CD8-positive, alpha-beta memory T cell (primary cell): ENCODE data around the gene MDGA2. TPM values are rescaled to one million over a fixed set of nuclear protein-coding genes. Genes with fewer than 3 reads are reported as not detected.

Source experiments
- CTCF ChIA-PET: fragments of 350-600 bp; sonication (Branson Sonifier 250); formaldehyde crosslinking; loops from one replicate; lab custom pipeline; 2021; ENCODE audit warnings: antibody characterized with exemption; lab: Charles Lee
- POLR2A ChIA-PET: fragments of 350-600 bp; sonication (Branson Sonifier 250); formaldehyde crosslinking; loops from one replicate; lab custom pipeline; 2021; ENCODE audit warnings: antibody characterized with exemption; lab: Charles Lee
- DNase-seq, 5 donors: peaks; one replicate each; pipeline versions ENCODE4 v3.0.0 to v3.0.0-alpha.2; 2020 to 2022; ENCODE audit warnings: mixed read lengths in 1 of 5
- H3K27ac ChIP-seq: one replicate; pipeline ENCODE4 v1.7.0; 2013; ENCODE audit warnings: low read depth, mild to moderate bottlenecking, low read length, moderate library complexity
- H3K27me3 ChIP-seq: 2 replicates; pipeline ENCODE4 v1.7.0; 2013; ENCODE audit warnings: low read length, mild to moderate bottlenecking; ENCODE audit not compliant: insufficient read depth, poor library complexity, severe bottlenecking
- H3K36me3 ChIP-seq: 2 replicates; pipeline ENCODE4 v1.7.0; 2013; ENCODE audit warnings: mild to moderate bottlenecking, low read length, moderate library complexity; ENCODE audit not compliant: insufficient read depth
- H3K4me1 ChIP-seq: 2 replicates; pipeline ENCODE4 v1.7.0; 2013; ENCODE audit warnings: mild to moderate bottlenecking, low read length, moderate library complexity; ENCODE audit not compliant: insufficient read depth
- H3K4me3 ChIP-seq: 2 replicates; pipeline ENCODE4 v1.7.0; 2013; ENCODE audit warnings: mild to moderate bottlenecking, low read length
- H3K9me3 ChIP-seq: 2 replicates; pipeline ENCODE4 v1.7.0; 2013; ENCODE audit warnings: mild to moderate bottlenecking, low read length
- H3K27ac Mint-ChIP-seq, 8 donors: one replicate each; pipeline ENCODE4 v1.8.0; 2020 to 2021; ENCODE audit warnings: mixed read lengths in 8 of 8, mild to moderate bottlenecking in 6 of 8, inconsistent platforms in 3 of 8, moderate library complexity in 3 of 8
- H3K27me3 Mint-ChIP-seq, 2 donors: one replicate each; pipeline ENCODE4 v1.8.0; 2020 to 2021; ENCODE audit warnings: mixed read lengths in 2 of 2, mild to moderate bottlenecking in 1 of 2, moderate library complexity in 1 of 2
- H3K36me3 Mint-ChIP-seq, 3 donors: one replicate each; pipeline ENCODE4 v1.8.0; 2020 to 2021; ENCODE audit warnings: mixed read lengths in 3 of 3, inconsistent platforms in 1 of 3, mild to moderate bottlenecking in 1 of 3
- H3K4me1 Mint-ChIP-seq, 3 donors: one replicate each; pipeline ENCODE4 v1.8.0; 2020 to 2021; ENCODE audit warnings: mixed read lengths in 3 of 3, inconsistent platforms in 1 of 3, mild to moderate bottlenecking in 1 of 3
- H3K4me3 Mint-ChIP-seq, 7 donors: one replicate each; pipeline ENCODE4 v1.8.0; 2020 to 2021; ENCODE audit warnings: mixed read lengths in 7 of 7, mild to moderate bottlenecking in 6 of 7, moderate library complexity in 4 of 7, inconsistent platforms in 2 of 7
- H3K9me3 Mint-ChIP-seq, 5 donors: one replicate each; pipeline ENCODE4 v1.8.0; 2020 to 2022; ENCODE audit warnings: mixed read lengths in 5 of 5, mild to moderate bottlenecking in 3 of 5, moderate library complexity in 2 of 5, inconsistent platforms in 1 of 5
- polyA plus RNA-seq: library from polyadenylated mRNA; unstranded; fragments of 300-500 nt; fragmentation: Illumina TruSeq; gene quantifications from one replicate; pipeline ENCODE4 v1.2.3, GENCODE V29; 2021
- total RNA-seq, 2 experiments: library from RNA; stranded (reverse); gene quantifications; one replicate each; pipeline ENCODE4 v1.2.3, GENCODE V29; 2021

The MDGA2 gene
- total and polyA plus RNA-seq, 3 experiments from 2014 or later: not detected

DNA sequence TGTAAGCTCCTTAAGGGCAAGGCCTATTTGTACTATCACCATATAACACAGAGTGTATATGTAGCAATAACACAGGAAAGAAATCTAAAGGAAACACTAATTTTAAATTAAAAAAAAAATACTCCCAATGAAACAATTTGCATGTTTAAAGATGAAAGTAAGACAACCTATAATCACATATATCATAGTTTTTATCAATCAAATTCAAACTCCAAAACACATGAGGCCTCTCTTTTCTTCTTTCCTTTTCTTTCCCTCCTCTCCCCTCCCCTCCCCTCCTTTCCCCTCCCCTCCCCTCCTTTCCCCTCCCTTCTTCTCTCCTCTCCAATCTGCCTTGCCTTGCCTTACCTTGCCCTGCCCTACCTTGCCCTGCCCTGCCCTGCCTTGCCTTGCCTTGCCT, 618.0 kb downstream of the MDGA2 start:
- no peaks in the 10 kb centered on the region for H3K4me1 ChIP-seq
- no peaks in the 10 kb centered on the region for H3K27me3 Mint-ChIP-seq
- H3K36me3 ChIP-seq: no peaks in the 10 kb centered on the region
- no peak overlapping the region for H3K4me3 Mint-ChIP-seq
- ChIA-PET CTCF (no interaction called here), POLR2A (no interaction called here)
- peaks cover 6 to 20% (median 10%) of the 10 kb centered on the region in 5 donors for H3K9me3 Mint-ChIP-seq
- no peak for DNase-seq
- no peaks in the 10 kb centered on the region for H3K27me3 ChIP-seq
- no peaks in the 10 kb centered on the region for H3K9me3 ChIP-seq
- no peak overlapping the region for H3K27ac Mint-ChIP-seq
- H3K27ac ChIP-seq: no peak overlapping the region
- H3K4me3 ChIP-seq: no peak overlapping the region
- no peaks in the 10 kb centered on the region for H3K4me1 Mint-ChIP-seq
- H3K36me3 Mint-ChIP-seq: no peaks in the 10 kb centered on the region

DNA sequence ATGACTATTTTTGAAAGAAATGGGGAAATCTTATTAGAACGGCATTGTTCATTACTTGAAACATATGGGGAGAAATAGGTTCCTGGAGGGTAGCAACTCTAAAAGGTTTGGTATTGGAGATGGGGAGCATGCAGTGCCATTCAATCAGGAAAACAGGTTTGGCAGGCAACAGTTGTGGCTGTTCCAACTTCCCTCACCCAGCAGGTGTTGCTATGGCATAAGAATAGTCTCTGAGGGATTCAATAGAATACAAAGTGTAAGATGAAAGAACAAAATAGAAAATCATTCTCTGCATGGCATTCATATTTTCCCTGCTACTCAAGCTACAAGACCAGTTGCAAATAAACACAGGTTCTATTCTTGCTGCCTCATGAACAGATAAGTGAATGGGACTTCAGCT, 630.6 kb downstream of the MDGA2 start:
- no peaks in the 10 kb centered on the region for H3K27me3 ChIP-seq
- H3K36me3 ChIP-seq: no peaks in the 10 kb centered on the region
- Mint-ChIP-seq H3K4me1 (no peaks in the 10 kb centered on the region), H3K36me3 (no peaks in the 10 kb centered on the region), H3K9me3 (peaks cover 0 to 22% (median 12%) of the 10 kb centered on the region in 5 donors), H3K27me3 (no peaks in the 10 kb centered on the region), H3K4me3 (no peak overlapping the region), H3K27ac (no peak overlapping the region)
- H3K4me1 ChIP-seq: no peaks in the 10 kb centered on the region
- H3K9me3 ChIP-seq: no peaks in the 10 kb centered on the region
- POLR2A ChIA-PET: no interaction called here
- CTCF ChIA-PET: no interaction called here
- no peak for DNase-seq
- H3K27ac ChIP-seq: no peak overlapping the region
- H3K4me3 ChIP-seq: no peak overlapping the region

DNA sequence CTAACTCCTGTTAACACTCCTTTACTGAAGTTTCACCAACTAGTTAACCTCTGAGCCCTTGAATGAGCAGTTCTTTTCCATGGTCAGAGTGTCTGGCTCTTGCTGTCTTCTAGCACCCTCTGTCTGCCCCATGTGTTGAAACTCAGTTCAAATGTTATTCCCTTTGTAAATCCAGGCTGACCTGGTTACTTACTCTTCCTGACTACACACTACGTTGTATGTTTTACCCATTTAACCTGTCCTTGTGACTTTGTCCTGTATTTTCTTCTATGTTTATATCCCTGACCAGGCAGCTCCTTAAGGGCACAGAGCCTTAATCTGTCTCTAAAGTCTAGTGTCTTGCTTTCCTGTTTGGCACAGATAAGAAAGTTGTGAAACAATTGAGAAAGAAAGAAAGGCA, 634.9 kb downstream of the MDGA2 start:
- Mint-ChIP-seq H3K27ac (no peak overlapping the region), H3K27me3 (no peaks in the 10 kb centered on the region), H3K4me3 (no peak overlapping the region), H3K4me1 (no peaks in the 10 kb centered on the region), H3K9me3 (peaks cover 0 to 33% (median 13%) of the 10 kb centered on the region in 5 donors), H3K36me3 (no peaks in the 10 kb centered on the region)
- no peaks in the 10 kb centered on the region for H3K4me1 ChIP-seq
- no peak overlapping the region for H3K27ac ChIP-seq
- no peaks in the 10 kb centered on the region for H3K9me3 ChIP-seq
- ChIA-PET POLR2A (no interaction called here), CTCF (no interaction called here)
- no peak overlapping the region for H3K4me3 ChIP-seq
- no peaks in the 10 kb centered on the region for H3K27me3 ChIP-seq
- H3K36me3 ChIP-seq: no peaks in the 10 kb centered on the region
- no peak for DNase-seq

DNA sequence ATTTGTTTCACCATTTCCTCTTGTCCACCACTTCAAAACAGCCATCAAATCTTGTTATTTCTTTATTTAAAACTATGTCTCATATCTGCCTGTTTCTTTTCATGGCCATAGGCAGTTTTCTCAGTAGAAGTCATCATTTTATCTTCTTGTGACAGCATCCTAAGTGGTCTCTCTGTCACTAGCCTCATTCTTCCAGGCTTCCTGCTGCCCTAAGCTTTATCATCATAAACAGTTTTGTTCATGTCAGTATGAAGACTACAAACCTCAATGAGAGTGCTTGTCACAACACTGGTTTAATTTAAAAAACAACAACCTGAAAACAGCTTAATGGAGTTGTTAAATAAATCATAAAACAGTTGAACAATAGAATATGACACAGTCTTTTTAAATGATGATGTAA, 636.1 kb downstream of the MDGA2 start:
- Mint-ChIP-seq H3K4me1 (no peaks in the 10 kb centered on the region), H3K27ac (no peak overlapping the region), H3K36me3 (no peaks in the 10 kb centered on the region), H3K27me3 (no peaks in the 10 kb centered on the region), H3K9me3 (peaks cover 3 to 33% (median 10%) of the 10 kb centered on the region in 5 donors), H3K4me3 (no peak overlapping the region)
- no peak overlapping the region for H3K27ac ChIP-seq
- DNase-seq: no peak
- no peaks in the 10 kb centered on the region for H3K4me1 ChIP-seq
- no peaks in the 10 kb centered on the region for H3K27me3 ChIP-seq
- H3K4me3 ChIP-seq: no peak overlapping the region
- POLR2A ChIA-PET: no interaction called here
- H3K9me3 ChIP-seq: no peaks in the 10 kb centered on the region
- H3K36me3 ChIP-seq: no peaks in the 10 kb centered on the region
- CTCF ChIA-PET: no interaction called here

DNA sequence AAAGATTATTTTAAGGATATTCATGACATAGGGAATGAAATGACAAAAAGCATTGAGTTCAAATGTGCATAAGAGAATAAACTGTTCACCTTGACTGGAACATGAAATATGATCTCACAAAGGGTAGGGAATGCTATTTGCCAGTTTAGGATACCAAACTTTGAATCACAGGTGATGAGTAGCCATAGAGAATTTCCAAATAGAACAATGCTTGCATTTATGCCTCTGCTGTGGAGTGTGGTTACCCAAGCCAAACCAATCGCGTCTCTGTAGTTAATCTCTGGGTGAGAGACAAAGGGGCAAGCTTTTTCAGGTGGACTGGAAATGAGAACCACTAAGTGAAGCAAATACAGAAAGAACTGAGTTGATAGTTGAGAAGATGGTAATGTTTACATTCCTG, 652.7 kb downstream of the MDGA2 start:
- no peaks in the 10 kb centered on the region for H3K36me3 Mint-ChIP-seq

DNA sequence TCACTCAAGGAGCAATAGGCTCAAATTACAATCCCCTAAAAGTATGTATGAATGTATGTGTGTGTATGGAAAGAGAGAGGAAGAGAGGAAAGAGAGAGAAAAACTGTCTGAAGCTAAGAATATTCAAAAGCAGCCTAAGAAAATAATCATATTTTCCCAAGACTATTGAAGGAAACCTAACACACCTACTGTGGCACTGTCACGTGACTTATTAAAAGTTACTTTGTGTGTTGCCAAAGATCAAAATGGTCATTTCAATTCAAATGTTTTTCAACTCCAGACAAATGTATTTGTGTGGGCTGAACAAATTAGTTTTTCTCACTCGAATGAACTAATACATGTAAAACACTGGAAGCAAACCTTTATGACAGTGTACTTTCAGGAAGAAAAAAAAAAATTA, 654.9 kb downstream of the MDGA2 start:
- Histone ChIP-seq H3K27me3 (no peaks in the 10 kb centered on the region), H3K4me3 (no peak overlapping the region), H3K36me3 (no peaks in the 10 kb centered on the region), H3K27ac (no peak overlapping the region), H3K9me3 (no peaks in the 10 kb centered on the region), H3K4me1 (no peaks in the 10 kb centered on the region)
- Mint-ChIP-seq H3K27ac (no peak overlapping the region), H3K4me1 (no peaks in the 10 kb centered on the region), H3K4me3 (no peak overlapping the region), H3K27me3 (no peaks in the 10 kb centered on the region), H3K36me3 (no peaks in the 10 kb centered on the region), H3K9me3 (peaks cover 8 to 23% (median 12%) of the 10 kb centered on the region in 5 donors)
- CTCF ChIA-PET: no interaction called here
- DNase-seq: no peak
- POLR2A ChIA-PET: no interaction called here

More for the DNA sequence above, 652.7 kb downstream of the MDGA2 start:
- POLR2A ChIA-PET: no interaction called here
- Histone ChIP-seq H3K4me3 (no peak overlapping the region), H3K9me3 (no peaks in the 10 kb centered on the region), H3K36me3 (no peaks in the 10 kb centered on the region), H3K27ac (no peak overlapping the region), H3K4me1 (no peaks in the 10 kb centered on the region), H3K27me3 (no peaks in the 10 kb centered on the region)
- CTCF ChIA-PET: no interaction called here
- Mint-ChIP-seq H3K27ac (no peak overlapping the region), H3K9me3 (peaks cover 4 to 22% (median 12%) of the 10 kb centered on the region in 5 donors), H3K4me1 (no peaks in the 10 kb centered on the region), H3K4me3 (no peak overlapping the region), H3K27me3 (no peaks in the 10 kb centered on the region)
- no peak for DNase-seq

DNA sequence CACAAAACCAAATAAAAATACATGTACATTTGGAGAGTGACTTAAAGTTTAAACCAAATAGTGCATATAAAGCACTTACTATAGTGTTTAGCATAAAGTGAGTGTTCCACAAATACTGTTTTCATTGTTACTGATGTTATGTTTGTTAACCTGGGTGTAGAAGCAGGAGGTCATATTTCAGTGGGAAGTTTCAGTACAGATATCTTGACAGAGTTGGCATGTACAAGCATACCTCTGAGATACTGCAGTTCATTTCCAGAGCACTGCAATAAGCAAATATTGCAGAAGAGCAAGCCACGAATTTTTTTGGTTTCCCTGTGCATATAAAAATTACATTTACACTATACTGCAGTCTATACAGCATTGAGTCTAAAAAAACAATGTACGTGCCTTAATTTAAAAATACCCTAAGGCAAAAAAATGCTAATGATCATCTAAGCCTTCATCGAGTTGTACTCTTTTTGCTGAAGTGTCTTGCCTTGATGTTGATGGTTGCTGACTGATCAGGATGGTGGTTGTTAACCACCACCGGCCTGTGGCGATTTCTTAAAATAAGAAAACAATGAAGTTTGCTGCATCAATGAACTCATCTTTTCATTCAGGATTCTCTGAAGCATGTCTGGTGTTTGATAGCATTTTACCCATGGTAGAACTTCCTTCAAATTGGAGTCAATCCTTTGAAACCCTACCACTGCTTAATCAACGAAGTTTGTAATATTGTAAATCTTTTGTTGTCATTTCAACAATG, 662.7 kb downstream of the MDGA2 start:
- Histone ChIP-seq H3K27ac (no peak overlapping the region), H3K9me3 (no peaks in the 10 kb centered on the region), H3K27me3 (no peaks in the 10 kb centered on the region), H3K36me3 (no peaks in the 10 kb centered on the region), H3K4me1 (no peaks in the 10 kb centered on the region), H3K4me3 (no peak overlapping the region)
- Mint-ChIP-seq H3K27me3 (no peaks in the 10 kb centered on the region), H3K27ac (no peak overlapping the region), H3K36me3 (no peaks in the 10 kb centered on the region), H3K4me3 (no peak overlapping the region), H3K9me3 (peaks cover 6 to 17% (median 14%) of the 10 kb centered on the region in 5 donors), H3K4me1 (no peaks in the 10 kb centered on the region)
- no peak for DNase-seq
- CTCF ChIA-PET: no interaction called here
- POLR2A ChIA-PET: no interaction called here

DNA sequence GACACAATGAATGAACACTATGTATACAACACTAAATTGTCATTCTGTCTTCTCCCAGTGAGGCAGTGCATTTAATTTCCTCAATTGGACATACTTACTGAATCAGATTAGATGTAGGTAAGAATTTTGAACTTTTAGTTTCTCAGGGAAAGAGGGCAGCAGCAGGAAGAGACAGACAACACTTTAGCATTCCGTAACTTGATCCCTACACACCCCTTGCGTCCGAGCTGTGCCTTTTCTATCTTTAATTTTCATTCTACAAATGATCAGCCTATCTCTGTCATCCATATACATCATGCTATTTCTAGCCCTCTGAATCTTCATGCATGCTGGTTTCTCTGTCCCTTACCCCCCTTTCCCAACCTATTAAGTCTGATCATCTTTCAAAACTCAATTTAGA, 665.8 kb downstream of the MDGA2 start:
- no peak overlapping the region for H3K27ac Mint-ChIP-seq

More for the DNA sequence above, 665.8 kb downstream of the MDGA2 start:
- no peaks in the 10 kb centered on the region for H3K4me1 ChIP-seq
- no peaks in the 10 kb centered on the region for H3K27me3 ChIP-seq
- no peaks in the 10 kb centered on the region for H3K36me3 ChIP-seq
- no peak for DNase-seq
- Mint-ChIP-seq H3K9me3 (peaks cover 4 to 13% (median 10%) of the 10 kb centered on the region in 5 donors), H3K36me3 (no peaks in the 10 kb centered on the region), H3K4me3 (no peak overlapping the region), H3K27me3 (no peaks in the 10 kb centered on the region), H3K4me1 (no peaks in the 10 kb centered on the region)
- ChIA-PET CTCF (no interaction called here), POLR2A (no interaction called here)
- no peak overlapping the region for H3K27ac ChIP-seq
- H3K4me3 ChIP-seq: no peak overlapping the region
- H3K9me3 ChIP-seq: no peaks in the 10 kb centered on the region
